H9 (cell line): ENCODE data around the gene NDUFAB1. TPM values are rescaled to one million over a fixed set of nuclear protein-coding genes. Genes with fewer than 3 reads are reported as not detected.

ENCODE experiments used
- DNase-seq: peaks from one replicate; pipeline ENCODE4 v3.0.0-alpha.2; 2017
- H2AFZ ChIP-seq: one replicate; pipeline ENCODE4 v1.6.1; 2013; ENCODE audit warnings: mild to moderate bottlenecking, low read length, control low read depth, moderate library complexity
- H2AK5ac ChIP-seq: 2 replicates; pipeline ENCODE4 v1.6.1; 2013; ENCODE audit warnings: low read length, control low read depth, mixed read lengths; ENCODE audit not compliant: insufficient read length
- H2BK120ac ChIP-seq: one replicate; pipeline ENCODE4 v1.6.1; 2013; ENCODE audit warnings: low read depth, mild to moderate bottlenecking, low read length, control low read depth, inconsistent platforms; ENCODE audit not compliant: poor library complexity, severe bottlenecking
- H2BK12ac ChIP-seq: 2 replicates; pipeline ENCODE4 v1.6.1; 2013; ENCODE audit warnings: low read length, control low read depth, mixed read lengths, low read depth; ENCODE audit not compliant: insufficient read length
- H2BK15ac ChIP-seq: 2 replicates; pipeline ENCODE4 v1.6.1; 2013; ENCODE audit warnings: low read depth, low read length, control low read depth
- H2BK20ac ChIP-seq: one replicate; pipeline ENCODE4 v1.6.1; 2013; ENCODE audit warnings: low read depth, mild to moderate bottlenecking, low read length, control low read depth, inconsistent platforms; ENCODE audit not compliant: poor library complexity, severe bottlenecking
- H2BK5ac ChIP-seq: 2 replicates; pipeline ENCODE4 v1.6.1; 2013; ENCODE audit warnings: low read length, control low read depth, mixed read lengths; ENCODE audit not compliant: insufficient read length
- H3K14ac ChIP-seq: 2 replicates; pipeline ENCODE4 v1.6.1; 2013; ENCODE audit warnings: low read length, control low read depth; ENCODE audit not compliant: insufficient read depth
- H3K18ac ChIP-seq: 2 replicates; pipeline ENCODE4 v1.6.1; 2013; ENCODE audit warnings: low read depth, mild to moderate bottlenecking, mixed read lengths, low read length, control low read depth; ENCODE audit not compliant: insufficient read length
- H3K23ac ChIP-seq: 2 replicates; pipeline ENCODE4 v1.6.1; 2013; ENCODE audit warnings: low read length, control low read depth, mixed read lengths, low read depth; ENCODE audit not compliant: insufficient read length
- H3K23me2 ChIP-seq: 2 replicates; pipeline ENCODE4 v1.6.1; 2013; ENCODE audit warnings: low read depth, mild to moderate bottlenecking, mixed read lengths, low read length, control low read depth; ENCODE audit not compliant: insufficient read length, poor library complexity, severe bottlenecking
- H3K27ac ChIP-seq: 2 replicates; pipeline ENCODE4 v1.5.1; 2013; ENCODE audit warnings: low read length, control low read depth, mixed read lengths, low read depth; ENCODE audit not compliant: insufficient read length
- H3K27me3 ChIP-seq: 2 replicates; pipeline ENCODE4 v1.6.1; 2013; ENCODE audit warnings: low read length, control low read depth, inconsistent platforms; ENCODE audit not compliant: insufficient read depth
- H3K4ac ChIP-seq: 2 replicates; pipeline ENCODE4 v1.6.1; 2013; ENCODE audit warnings: low read depth, mild to moderate bottlenecking, control low read depth, inconsistent platforms, low read length, moderate library complexity
- H3K4me1 ChIP-seq: 2 replicates; pipeline ENCODE4 v1.6.1; 2013; ENCODE audit warnings: low read length, control low read depth, inconsistent platforms; ENCODE audit not compliant: insufficient read depth
- H3K4me2 ChIP-seq: 2 replicates; pipeline ENCODE4 v1.6.1; 2013; ENCODE audit warnings: low read length, control low read depth, mixed read lengths; ENCODE audit not compliant: insufficient read length, insufficient read depth
- H3K56ac ChIP-seq: 2 replicates; pipeline ENCODE4 v1.6.1; 2013; ENCODE audit warnings: low read depth, mild to moderate bottlenecking, mixed read lengths, low read length, control low read depth; ENCODE audit not compliant: insufficient read length
- H3K79me1 ChIP-seq: 2 replicates; pipeline ENCODE4 v1.6.1; 2013; ENCODE audit warnings: low read depth, mild to moderate bottlenecking, moderate library complexity, low read length, control low read depth, inconsistent platforms; ENCODE audit not compliant: insufficient read depth, poor library complexity, severe bottlenecking
- H3K79me2 ChIP-seq: 2 replicates; pipeline ENCODE4 v1.6.1; 2013; ENCODE audit warnings: low read length, control low read depth, inconsistent platforms; ENCODE audit not compliant: insufficient read depth
- H3K9ac ChIP-seq: 2 replicates; pipeline ENCODE4 v1.6.1; 2013; ENCODE audit warnings: low read length, control low read depth, mixed read lengths; ENCODE audit not compliant: insufficient read length; ENCODE audit errors: extremely low read depth
- H3K9me3 ChIP-seq: one replicate; pipeline ENCODE4 v1.6.1; 2013; ENCODE audit warnings: low read depth, low read length, inconsistent platforms; ENCODE audit not compliant: control insufficient read depth
- H3T11ph ChIP-seq: one replicate; pipeline ENCODE4 v1.6.1; 2013; ENCODE audit warnings: mild to moderate bottlenecking, low read length, control low read depth, inconsistent platforms
- H4K20me1 ChIP-seq: one replicate; pipeline ENCODE4 v1.6.1; 2013; ENCODE audit not compliant: control insufficient read depth, insufficient read length, insufficient read depth
- H4K5ac ChIP-seq: 2 replicates; pipeline ENCODE4 v1.6.1; 2013; ENCODE audit warnings: low read depth, mild to moderate bottlenecking, mixed read lengths, low read length, control low read depth; ENCODE audit not compliant: insufficient read length
- H4K8ac ChIP-seq: replicated peaks from 2 replicates; pipeline ENCODE4 v1.6.1; 2013; ENCODE audit warnings: low read length, control low read depth, mixed read lengths, low read depth; ENCODE audit not compliant: insufficient read length
- H4K91ac ChIP-seq: 2 replicates; pipeline ENCODE4 v1.6.1; 2013; ENCODE audit warnings: low read depth, mild to moderate bottlenecking, moderate library complexity, mixed read lengths, low read length, control low read depth; ENCODE audit not compliant: insufficient read length
- H3K27ac Mint-ChIP-seq, 3 experiments: 2 replicates in 2 of 3; 3 replicates in 1 of 3; pipeline ENCODE4 v1.8.0; 2020 to 2021; ENCODE audit warnings: mixed read lengths in 3 of 3, mild to moderate bottlenecking in 1 of 3, moderate library complexity in 1 of 3
- H3K27me3 Mint-ChIP-seq: 2 replicates; pipeline ENCODE4 v1.8.0; 2021; ENCODE audit warnings: low read depth, mild to moderate bottlenecking, moderate library complexity, mixed read lengths
- H3K36me3 Mint-ChIP-seq, 3 experiments: 2 replicates in 2 of 3; 3 replicates in 1 of 3; pipeline ENCODE4 v1.8.0; 2020 to 2021; ENCODE audit warnings: low read depth in 3 of 3, mixed read lengths in 3 of 3; ENCODE audit not compliant: insufficient read depth in 1 of 3
- H3K4me1 Mint-ChIP-seq, 2 experiments: 2 replicates each; pipeline ENCODE4 v1.8.0; 2020; ENCODE audit warnings: mixed read lengths in 2 of 2
- H3K4me3 Mint-ChIP-seq, 2 experiments: 2 replicates in 1 of 2; 3 replicates in 1 of 2; pipeline ENCODE4 v1.8.0; 2020 to 2021; ENCODE audit warnings: mild to moderate bottlenecking in 2 of 2, mixed read lengths in 2 of 2, moderate library complexity in 1 of 2
- H3K9me3 Mint-ChIP-seq, 2 experiments: 2 replicates in 1 of 2; 3 replicates in 1 of 2; pipeline ENCODE4 v1.8.0; 2020; ENCODE audit warnings: mild to moderate bottlenecking in 2 of 2, mixed read lengths in 2 of 2, moderate library complexity in 1 of 2
- WGBS: extraction: QIAGEN DNeasy Blood & Tissue Kit; methylation state at CpG from one replicate; pipeline ENCODE4 v1.1.7; 2013; ENCODE audit warnings: missing lambda C conversion rate, low lambda C conversion rate, mixed read lengths; ENCODE audit not compliant: insufficient read length; ENCODE audit errors: extremely low coverage; 5-methylcytosine and 5-hydroxymethylcytosine counted together
- total RNA-seq: library from RNA; stranded (reverse); gene quantifications from 2 replicates; pipeline ENCODE4 v1.2.1, GENCODE V29; 2021
- TF ChIP-seq, protein P1 (sequence below): fragments of 200-600 bp; sonication (generic); conservative IDR thresholded peaks from 3 replicates; pipeline ENCODE4 v1.8.0; 2021; ENCODE audit warnings: antibody characterized with exemption, mild to moderate bottlenecking

The NDUFAB1 gene
- total RNA-seq, 1 experiment from 2014 or later, result 192 TPM

DNA sequence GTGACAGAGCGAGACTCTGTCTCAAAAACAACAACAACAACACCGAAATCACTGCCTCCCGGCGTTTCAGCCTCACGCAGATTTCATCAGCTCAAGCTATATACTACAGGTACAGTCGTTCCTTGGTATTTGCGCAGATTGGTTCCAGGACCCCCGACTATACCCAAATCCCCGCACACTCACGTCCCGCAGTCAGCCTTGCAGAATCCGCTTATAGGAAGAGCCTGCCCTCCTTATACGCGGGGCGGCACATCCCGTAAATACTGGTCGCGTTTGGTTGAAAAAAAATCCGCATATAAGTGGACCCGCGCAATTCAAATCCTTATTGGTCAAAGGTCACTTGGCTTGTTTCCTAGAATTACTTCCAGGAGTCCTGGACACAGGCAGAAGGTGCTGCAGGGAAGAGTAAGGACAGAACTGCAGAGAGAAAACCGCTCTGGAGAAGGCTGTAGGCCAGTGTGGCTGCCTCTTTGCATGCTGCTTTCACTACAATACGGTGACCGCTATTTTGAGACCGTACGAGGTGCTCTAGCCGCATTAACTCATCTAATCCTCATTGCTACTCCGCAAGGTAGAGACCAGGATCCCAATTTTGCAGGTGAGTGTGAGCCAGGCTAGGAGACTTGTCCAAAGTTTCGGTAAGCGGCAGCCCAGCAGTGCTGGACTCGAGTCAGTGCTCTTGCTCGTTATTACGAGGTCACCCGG lies 718 bp downstream of the NDUFAB1 start:
- Histone ChIP-seq H3K23ac (peak overlapping the region; percentile 25), H2AFZ (no peak overlapping the region), H3K27me3 (no peaks in the 10 kb centered on the region), H3K18ac (no peak overlapping the region), H3K14ac (peak overlapping the region; percentile 71; the same call in 1 of the 2 replicates), H3K9me3 (no peaks in the 10 kb centered on the region), H3K4ac (no peak overlapping the region), H4K20me1 (no peaks in the 10 kb centered on the region), H2BK20ac (no peak overlapping the region), H2AK5ac (no peak overlapping the region), H4K91ac (no peak overlapping the region), H4K5ac (no peak overlapping the region), H3K4me2 (peak overlapping the region; percentile 97), H3K79me2 (peaks cover 27% of the 10 kb centered on the region; the same call in 1 of the 2 replicates), H3K4me1 (no peaks in the 10 kb centered on the region), H3K27ac (no peak overlapping the region), H2BK5ac (no peak overlapping the region), H3K56ac (no peak overlapping the region), H2BK120ac (no peak overlapping the region), H2BK12ac (no peak overlapping the region), H3T11ph (no peak overlapping the region), H3K9ac (peak overlapping the region; percentile 95), H2BK15ac (no peak overlapping the region), H4K8ac (no peak overlapping the region), H3K23me2 (peaks cover 7% of the 10 kb centered on the region), H3K79me1 (peaks cover 3% of the 10 kb centered on the region)
- TF ChIP-seq, protein P1, sequence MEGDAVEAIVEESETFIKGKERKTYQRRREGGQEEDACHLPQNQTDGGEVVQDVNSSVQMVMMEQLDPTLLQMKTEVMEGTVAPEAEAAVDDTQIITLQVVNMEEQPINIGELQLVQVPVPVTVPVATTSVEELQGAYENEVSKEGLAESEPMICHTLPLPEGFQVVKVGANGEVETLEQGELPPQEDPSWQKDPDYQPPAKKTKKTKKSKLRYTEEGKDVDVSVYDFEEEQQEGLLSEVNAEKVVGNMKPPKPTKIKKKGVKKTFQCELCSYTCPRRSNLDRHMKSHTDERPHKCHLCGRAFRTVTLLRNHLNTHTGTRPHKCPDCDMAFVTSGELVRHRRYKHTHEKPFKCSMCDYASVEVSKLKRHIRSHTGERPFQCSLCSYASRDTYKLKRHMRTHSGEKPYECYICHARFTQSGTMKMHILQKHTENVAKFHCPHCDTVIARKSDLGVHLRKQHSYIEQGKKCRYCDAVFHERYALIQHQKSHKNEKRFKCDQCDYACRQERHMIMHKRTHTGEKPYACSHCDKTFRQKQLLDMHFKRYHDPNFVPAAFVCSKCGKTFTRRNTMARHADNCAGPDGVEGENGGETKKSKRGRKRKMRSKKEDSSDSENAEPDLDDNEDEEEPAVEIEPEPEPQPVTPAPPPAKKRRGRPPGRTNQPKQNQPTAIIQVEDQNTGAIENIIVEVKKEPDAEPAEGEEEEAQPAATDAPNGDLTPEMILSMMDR, result no peak
- Mint-ChIP-seq H3K9me3 (no peaks in the 10 kb centered on the region), H3K4me1 (peaks cover 18 to 29% of the 10 kb centered on the region in 2 experiments), H3K27ac (peak overlapping the region in 2 of 3 experiments; percentile 46 to 90; a peak in 4 of 7 replicates), H3K4me3 (peak overlapping the region; percentile 86 to 89), H3K36me3 (peaks cover 14 to 35% (median 26%) of the 10 kb centered on the region in 3 experiments), H3K27me3 (no peaks in the 10 kb centered on the region)
- WGBS, result no CpG with 5 or more reads among the region's 34 CpGs
- no peak for DNase-seq
